ENCODE measurements around the gene PDCD2L. TPM values are rescaled to one million over a fixed set of nuclear protein-coding genes. Genes with fewer than 3 reads are reported as not detected.
"Not testable (repeated sequence)": the region's sequence is repeated elsewhere in the genome, so short reads cannot be mapped to it uniquely, and the experiment has no call there.

Gene PDCD2L
- total RNA-seq, 1 donor from 2014 or later: 10.8 TPM

GRCh38 chr19:34399886-34400285 lies 4.3 kb upstream of the PDCD2L start:
- Histone ChIP-seq H3K9me3 (no peaks in the 10 kb centered on the region), H3K4me3 (no peak overlapping the region), H3K27me3 (no peaks in the 10 kb centered on the region), H3K27ac (no peak overlapping the region), H3K4me1 (peaks cover 4% of the 10 kb centered on the region), H3K36me3 (peaks cover 0 to 52% of the 10 kb centered on the region in 2 donors)
- intact Hi-C loops (cut with DNase I): no loop called here
- no peak for DNase-seq (ENCODE audit: extremely low spot score in 2 of 2)
- TF ChIP-seq, protein P1, sequence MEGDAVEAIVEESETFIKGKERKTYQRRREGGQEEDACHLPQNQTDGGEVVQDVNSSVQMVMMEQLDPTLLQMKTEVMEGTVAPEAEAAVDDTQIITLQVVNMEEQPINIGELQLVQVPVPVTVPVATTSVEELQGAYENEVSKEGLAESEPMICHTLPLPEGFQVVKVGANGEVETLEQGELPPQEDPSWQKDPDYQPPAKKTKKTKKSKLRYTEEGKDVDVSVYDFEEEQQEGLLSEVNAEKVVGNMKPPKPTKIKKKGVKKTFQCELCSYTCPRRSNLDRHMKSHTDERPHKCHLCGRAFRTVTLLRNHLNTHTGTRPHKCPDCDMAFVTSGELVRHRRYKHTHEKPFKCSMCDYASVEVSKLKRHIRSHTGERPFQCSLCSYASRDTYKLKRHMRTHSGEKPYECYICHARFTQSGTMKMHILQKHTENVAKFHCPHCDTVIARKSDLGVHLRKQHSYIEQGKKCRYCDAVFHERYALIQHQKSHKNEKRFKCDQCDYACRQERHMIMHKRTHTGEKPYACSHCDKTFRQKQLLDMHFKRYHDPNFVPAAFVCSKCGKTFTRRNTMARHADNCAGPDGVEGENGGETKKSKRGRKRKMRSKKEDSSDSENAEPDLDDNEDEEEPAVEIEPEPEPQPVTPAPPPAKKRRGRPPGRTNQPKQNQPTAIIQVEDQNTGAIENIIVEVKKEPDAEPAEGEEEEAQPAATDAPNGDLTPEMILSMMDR (IDR thresholded peaks at IDR 0.05): no peak
- no peak for TF ChIP-seq POLR2AphosphoS5 (IDR thresholded peaks at IDR 0.05; ENCODE audit: insufficient read depth in 1 of 2, low read depth in 1 of 2)
- TF ChIP-seq POLR2A (IDR thresholded peaks at IDR 0.05): no peak

DNA sequence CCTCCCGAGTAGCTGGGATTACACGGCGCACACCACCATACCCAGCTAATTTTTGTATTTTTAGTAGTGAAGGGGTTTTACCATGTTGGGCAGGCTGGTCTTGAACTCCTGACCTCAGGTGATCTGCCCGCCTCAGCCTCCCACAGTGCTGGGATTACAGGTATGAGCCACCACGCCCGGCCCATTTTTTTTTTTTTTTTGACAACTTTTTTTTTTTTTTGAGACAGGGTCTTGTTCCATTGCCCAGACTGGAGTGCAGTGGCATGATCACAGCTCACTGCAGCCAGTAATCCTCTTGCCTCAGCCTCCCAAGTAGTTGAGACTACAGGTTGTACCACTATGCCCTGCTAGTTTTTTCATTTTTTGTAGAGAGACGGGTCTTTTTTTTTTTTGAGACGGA lies 3.4 kb upstream of the PDCD2L start:
- H3K9me3 ChIP-seq; DNase-seq (ENCODE audit: extremely low spot score in 2 of 2); H3K4me3 ChIP-seq; H3K27me3 ChIP-seq; intact Hi-C loops (cut with DNase I); H3K4me1 ChIP-seq; H3K27ac ChIP-seq: not testable (repeated sequence)
- peaks cover 0 to 47% of the 10 kb centered on the region in 2 donors for H3K36me3 ChIP-seq

DNA sequence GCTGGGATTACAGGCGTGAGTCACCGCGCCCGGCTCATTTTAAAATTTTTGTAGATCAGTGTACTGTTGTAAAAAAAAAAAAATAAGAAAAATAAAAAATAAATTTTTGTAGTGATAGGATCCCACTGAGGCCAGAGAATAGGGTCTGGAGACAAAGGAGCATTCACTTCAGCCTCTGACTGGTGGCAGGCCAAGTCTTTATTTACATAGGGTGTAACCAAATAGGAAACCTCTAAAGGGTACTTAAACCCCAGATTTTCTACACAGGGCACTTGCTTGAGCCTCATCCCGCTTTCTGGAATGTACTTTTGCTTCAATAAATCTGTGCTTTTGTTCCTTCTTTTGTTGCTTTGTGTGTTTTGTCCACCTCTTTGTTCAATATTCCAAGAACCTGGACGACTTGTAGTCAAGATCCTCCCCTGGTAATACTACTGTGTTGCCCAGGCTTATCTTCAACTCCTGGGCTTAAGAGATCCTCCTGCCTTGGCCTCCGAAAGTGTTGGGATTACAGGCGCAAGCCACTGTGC lies 2.1 kb upstream of the PDCD2L start:
- Histone ChIP-seq H3K4me3 (no peak overlapping the region), H3K36me3 (peaks cover 0 to 35% of the 10 kb centered on the region in 2 donors), H3K27ac (no peak overlapping the region), H3K4me1 (peaks cover 9% of the 10 kb centered on the region), H3K9me3 (no peaks in the 10 kb centered on the region), H3K27me3 (no peaks in the 10 kb centered on the region)
- no peak for DNase-seq (ENCODE audit: extremely low spot score in 2 of 2)
- TF ChIP-seq POLR2AphosphoS5 (IDR thresholded peaks at IDR 0.05; ENCODE audit: insufficient read depth in 1 of 2, low read depth in 1 of 2) (no peak), POLR2A (IDR thresholded peaks at IDR 0.05) (no peak)
- TF ChIP-seq, protein P1 (IDR thresholded peaks at IDR 0.05): no peak
- intact Hi-C loops (cut with DNase I): no loop called here

DNA sequence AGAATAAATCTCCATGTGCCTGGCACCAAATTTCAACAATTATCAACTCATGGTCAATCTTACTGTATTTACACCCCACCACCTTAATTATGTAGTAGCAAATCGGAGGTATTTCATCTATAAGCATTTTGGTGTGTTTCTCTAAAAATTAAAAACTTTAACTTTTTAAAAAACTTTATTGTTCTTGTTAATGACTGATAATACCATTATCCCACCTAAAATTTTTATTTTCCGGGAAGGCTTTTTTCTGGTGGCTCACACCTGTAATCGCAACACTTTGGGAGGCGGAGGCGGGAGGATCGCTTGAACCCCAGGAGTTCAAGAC lies 453 bp upstream of the PDCD2L start:
- H3K4me1 ChIP-seq: peaks cover 9% of the 10 kb centered on the region
- intact Hi-C loops (cut with DNase I): no loop called here
- H3K36me3 ChIP-seq: peaks cover 0 to 21% of the 10 kb centered on the region in 2 donors
- H3K9me3 ChIP-seq: no peaks in the 10 kb centered on the region
- H3K27me3 ChIP-seq: no peaks in the 10 kb centered on the region
- peak overlapping the region; percentile 63 to 86 for H3K4me3 ChIP-seq
- DNase-seq (ENCODE audit: extremely low spot score in 2 of 2): no peak
- H3K27ac ChIP-seq: no peak overlapping the region
- TF ChIP-seq, protein P1 (IDR thresholded peaks at IDR 0.05): no peak
- TF ChIP-seq POLR2A (IDR thresholded peaks at IDR 0.05): no peak
- no peak for TF ChIP-seq POLR2AphosphoS5 (IDR thresholded peaks at IDR 0.05; ENCODE audit: insufficient read depth in 1 of 2, low read depth in 1 of 2)

GRCh38 chr19:34405892-34406660 lies 1.9 kb downstream of the PDCD2L start:
- no peaks in the 10 kb centered on the region for H3K36me3 ChIP-seq
- intact Hi-C loops (cut with DNase I): no loop called here
- H3K4me1 ChIP-seq: peaks cover 9% of the 10 kb centered on the region
- DNase-seq (ENCODE audit: extremely low spot score in 2 of 2): no peak
- no peaks in the 10 kb centered on the region for H3K27me3 ChIP-seq
- H3K9me3 ChIP-seq: no peaks in the 10 kb centered on the region
- no peak for TF ChIP-seq POLR2AphosphoS5 (IDR thresholded peaks at IDR 0.05; ENCODE audit: insufficient read depth in 1 of 2, low read depth in 1 of 2)
- TF ChIP-seq, protein P1 (IDR thresholded peaks at IDR 0.05): no peak
- no peak for TF ChIP-seq POLR2A (IDR thresholded peaks at IDR 0.05)
- H3K4me3 ChIP-seq: no peak overlapping the region
- no peak overlapping the region for H3K27ac ChIP-seq

All from vagina (tissue), 2 donors.